IMR-90 (cell line): ENCODE data around the gene CYP11A1. TPM values are rescaled to one million over a fixed set of nuclear protein-coding genes. Genes with fewer than 3 reads are reported as not detected.

ENCODE experiments used
- ATAC-seq: fragments of 200-7000 bp; cut with Tn5 transposase; 2 replicates; pipeline ENCODE4 v1.9.1; 2020; ENCODE audit warnings: low read depth, mild to moderate bottlenecking, moderate library complexity
- BruUV-seq: library from RNA; stranded (reverse); fragments of 400-500 nt; replicated peaks from 2 replicates; lab custom pipeline; 2021; lab: Mats Ljungman, UMichigan
- CTCF ChIA-PET: fragments of 300-600 bp; formaldehyde crosslinking; extraction: SDS; loops from one replicate; lab custom pipeline; 2021; ENCODE audit warnings: antibody characterized with exemption; lab: Yijun Ruan, JAX
- POLR2A ChIA-PET: fragments of 300-600 bp; sonication (Branson Sonifier 250); formaldehyde crosslinking; loops from one replicate; lab custom pipeline; 2022; ENCODE audit warnings: antibody characterized with exemption; ENCODE audit not compliant: unreplicated experiment; lab: Charles Lee
- DNase-seq: peaks from one replicate; pipeline ENCODE4 v3.0.0; 2013
- H2AFZ ChIP-seq: replicated peaks from 2 replicates; pipeline ENCODE3; 2013; ENCODE audit warnings: low read length, mild to moderate bottlenecking; ENCODE audit not compliant: poor library complexity
- H2AK5ac ChIP-seq: 2 replicates; pipeline ENCODE4 v1.6.1; 2013; ENCODE audit warnings: low read depth, low read length, inconsistent platforms
- H2AK9ac ChIP-seq: replicated peaks from 2 replicates; pipeline ENCODE3; 2013; ENCODE audit warnings: mild to moderate bottlenecking, low read depth, low read length, moderate library complexity; ENCODE audit not compliant: poor library complexity
- H2BK120ac ChIP-seq: 2 replicates; pipeline ENCODE4 v1.6.1; 2013; ENCODE audit warnings: low read depth, low read length, inconsistent platforms
- H2BK15ac ChIP-seq: 3 replicates; pipeline ENCODE4 v1.6.1; 2013; ENCODE audit warnings: low read depth, low read length, inconsistent platforms
- H2BK20ac ChIP-seq: 2 replicates; pipeline ENCODE4 v1.6.1; 2013; ENCODE audit warnings: low read depth, mild to moderate bottlenecking, inconsistent platforms, low read length, moderate library complexity
- H2BK5ac ChIP-seq: 2 replicates; pipeline ENCODE4 v1.6.1; 2013; ENCODE audit warnings: mild to moderate bottlenecking, low read depth, low read length, inconsistent platforms; ENCODE audit not compliant: poor library complexity, severe bottlenecking
- H3K14ac ChIP-seq: replicated peaks from 2 replicates; pipeline ENCODE4 v1.6.1; 2013; ENCODE audit warnings: low read depth, low read length, inconsistent platforms
- H3K18ac ChIP-seq: 2 replicates; pipeline ENCODE4 v1.6.1; 2013; ENCODE audit warnings: low read depth, low read length, control low read depth
- H3K23ac ChIP-seq: 2 replicates; pipeline ENCODE4 v1.6.1; 2013; ENCODE audit warnings: low read depth, low read length, inconsistent platforms
- H3K27ac ChIP-seq: 2 replicates; pipeline ENCODE4 v1.5.1; 2013; ENCODE audit warnings: mild to moderate bottlenecking, control low read depth, low read length; ENCODE audit not compliant: insufficient read depth
- H3K27me3 ChIP-seq: 2 replicates; pipeline ENCODE4 v1.6.1; 2013; ENCODE audit warnings: low read length; ENCODE audit not compliant: control insufficient read depth, insufficient read depth
- H3K36me3 ChIP-seq: 2 replicates; pipeline ENCODE4 v1.6.1; 2013; ENCODE audit warnings: low read length, mixed read lengths; ENCODE audit not compliant: control insufficient read depth, insufficient read depth
- H3K4ac ChIP-seq: 2 replicates; pipeline ENCODE4 v1.6.1; 2013; ENCODE audit warnings: low read depth, low read length, inconsistent platforms
- H3K4me1 ChIP-seq: 2 replicates; pipeline ENCODE4 v1.6.1; 2013; ENCODE audit warnings: low read length, mixed read lengths; ENCODE audit not compliant: control insufficient read depth, insufficient read depth
- H3K4me2 ChIP-seq: 2 replicates; pipeline ENCODE4 v1.6.1; 2013; ENCODE audit warnings: low read depth, mild to moderate bottlenecking, control low read depth, low read length, moderate library complexity
- H3K4me3 ChIP-seq: 2 replicates; pipeline ENCODE4 v1.5.1; 2013; ENCODE audit warnings: low read depth, mild to moderate bottlenecking, control low read depth, low read length, moderate library complexity; ENCODE audit not compliant: insufficient read depth
- H3K56ac ChIP-seq: 2 replicates; pipeline ENCODE4 v1.6.1; 2013; ENCODE audit warnings: low read length, inconsistent platforms; ENCODE audit not compliant: insufficient read depth; ENCODE audit errors: extremely low read depth
- H3K79me1 ChIP-seq, 2 experiments: 2 replicates each; pipeline ENCODE4 v1.6.1; 2013; ENCODE audit warnings: low read length in 2 of 2, inconsistent platforms in 1 of 2, low read depth in 1 of 2
- H3K9ac ChIP-seq: 2 replicates; pipeline ENCODE4 v1.6.1; 2013; ENCODE audit warnings: low read depth, low read length, control low read depth
- H3K9me1 ChIP-seq: 2 replicates; pipeline ENCODE4 v1.6.1; 2013; ENCODE audit warnings: low read length, inconsistent platforms; ENCODE audit not compliant: insufficient read depth
- H3K9me3 ChIP-seq: 2 replicates; pipeline ENCODE4 v1.6.1; 2013; ENCODE audit warnings: low read length; ENCODE audit not compliant: control insufficient read depth, insufficient read depth
- H4K20me1 ChIP-seq: 2 replicates; pipeline ENCODE4 v1.6.1; 2013; ENCODE audit warnings: low read length, inconsistent platforms; ENCODE audit not compliant: insufficient read depth
- H4K5ac ChIP-seq: 2 replicates; pipeline ENCODE4 v1.6.1; 2013; ENCODE audit warnings: mild to moderate bottlenecking, low read depth, low read length, control low read depth
- H4K8ac ChIP-seq, 2 experiments: 2 replicates each; pipeline ENCODE4 v1.6.1; 2013; ENCODE audit warnings: low read depth in 2 of 2, low read length in 2 of 2, control low read depth in 1 of 2, inconsistent platforms in 1 of 2
- H4K91ac ChIP-seq: 2 replicates; pipeline ENCODE4 v1.6.1; 2013; ENCODE audit warnings: low read depth, low read length, inconsistent platforms; ENCODE audit not compliant: insufficient read depth
- MAFK ChIP-seq: IDR thresholded peaks from 2 replicates; pipeline ENCODE4 v1.6.1; 2012; ENCODE audit warnings: low read depth, low read length, improper control_type of control experiment
- NFE2L2 ChIP-seq: fragments of 150-350 bp; IDR thresholded peaks from 2 replicates; pipeline ENCODE4 v1.6.1; 2016; ENCODE audit warnings: low read depth, mild to moderate bottlenecking, low read length
- RAD21 ChIP-seq: IDR thresholded peaks from 2 replicates; pipeline ENCODE4 v1.6.1; 2012; ENCODE audit warnings: low read length, improper control_type of control experiment
- WGBS, 2 experiments: methylation state at CpG; one replicate each; pipeline versions ENCODE4 v1.1.5 to v1.1.7; 2013; ENCODE audit warnings: missing lambda C conversion rate in 2 of 2; ENCODE audit not compliant: insufficient read length in 1 of 2; ENCODE audit errors: extremely low coverage in 2 of 2; 5-methylcytosine and 5-hydroxymethylcytosine counted together
- dilution Hi-C: fragments of 300-500 bp; cut with HindIII; formaldehyde crosslinking; loops from one replicate; pipeline ENCODE4 v1.14.3; 2018; ENCODE audit warnings: low sequenced_read_pairs; ENCODE audit not compliant: unreplicated experiment
- in situ Hi-C: fragments of 300-500 bp; cut with MboI; formaldehyde crosslinking; loops from 3 replicates; pipeline ENCODE4 v1.14.3; 2019; ENCODE audit warnings: low sequenced_read_pairs, inconsistent platforms, mixed read lengths
- intact Hi-C: fragments of 100-400 bp; cut with micrococcal nuclease; formaldehyde crosslinking; loops from 2 replicates; pipeline ENCODE4 v1.10.0; 2022
- polyA plus RNA-seq, 3 experiments: library from polyadenylated mRNA; depleted of rRNA; stranded (reverse); fragments of >200 nt; gene quantifications; 2 replicates each; pipeline ENCODE4 v1.2.3, GENCODE V29; 2012; ENCODE audit warnings: low replicate concordance in 1 of 3
- total RNA-seq: library from RNA; depleted of rRNA; stranded (reverse); fragments of >200 nt; gene quantifications from 2 replicates; pipeline ENCODE4 v1.2.3, GENCODE V29; 2012

CYP11A1 gene
- total and polyA plus RNA-seq, 2 of the 4 experiments (the other 2 are of a cell fraction): 0.18 to 0.50 TPM

- Histone ChIP-seq H2AK9ac (no peak overlapping the region), H3K9ac (no peak overlapping the region), H3K36me3 (no peaks in the 10 kb centered on the region), H4K5ac (no peak overlapping the region), H2BK5ac (no peak overlapping the region), H4K8ac (peak overlapping the region in 1 of 2 experiments; percentile 34; a peak in 1 of 4 replicates), H4K20me1 (no peaks in the 10 kb centered on the region), H3K27ac (no peak overlapping the region), H3K23ac (no peak overlapping the region), H2AFZ (peak overlapping the region; percentile 35), H3K56ac (no peak overlapping the region), H2BK120ac (peak overlapping the region; percentile 33; the same call in 1 of the 2 replicates), H3K14ac (no peak overlapping the region), H3K4me3 (no peak overlapping the region), H3K79me1 (peaks cover 0 to 5% of the 10 kb centered on the region in 2 experiments; a peak in 1 of 4 replicates), H3K9me3 (no peaks in the 10 kb centered on the region), H2AK5ac (peak overlapping the region; percentile 70; the same call in 1 of the 2 replicates), H3K4me2 (no peak overlapping the region), H3K27me3 (no peaks in the 10 kb centered on the region), H3K4me1 (peaks cover 4% of the 10 kb centered on the region; the same call in 1 of the 2 replicates), H3K4ac (peak overlapping the region; percentile 40; the same call in 1 of the 2 replicates), H4K91ac (peak overlapping the region; percentile 35; the same call in 1 of the 2 replicates), H2BK15ac (no peak overlapping the region), H3K18ac (no peak overlapping the region), H3K9me1 (peaks cover 10% of the 10 kb centered on the region), H2BK20ac (no peak overlapping the region)
- in situ Hi-C loops (no loop called here), intact Hi-C loops (no loop called here), dilution Hi-C loops (no loop called here)
- TF ChIP-seq MAFK (no peak), RAD21 (no peak), NFE2L2 (no peak)
- ATAC-seq: no peak
- BruUV-seq: no TSS peak
- no peak for DNase-seq
- ChIA-PET POLR2A (no interaction called here), CTCF (interaction anchor here (0.6 to 5.3 kb wide), 2 partner anchors 53 to 374 kb away, joined by 6 to 31 read pairs; no protein-coding TSS in a partner anchor)
- WGBS, 2 experiments: no CpG with 5 or more reads among the region's 6 CpGs
These were observed 18.3 kb upstream of the CYP11A1 start for GRCh38 chr15:74385733-74386132.
